ENCODE measurements around the gene SLC35G3. TPM values are rescaled to one million over a fixed set of nuclear protein-coding genes. Genes with fewer than 3 reads are reported as not detected.
"Not testable (repeated sequence)": the region's sequence is repeated elsewhere in the genome, so short reads cannot be mapped to it uniquely, and the experiment has no call there.

The SLC35G3 gene
- total RNA-seq, 1 donor from 2014 or later, result not detected

DNA sequence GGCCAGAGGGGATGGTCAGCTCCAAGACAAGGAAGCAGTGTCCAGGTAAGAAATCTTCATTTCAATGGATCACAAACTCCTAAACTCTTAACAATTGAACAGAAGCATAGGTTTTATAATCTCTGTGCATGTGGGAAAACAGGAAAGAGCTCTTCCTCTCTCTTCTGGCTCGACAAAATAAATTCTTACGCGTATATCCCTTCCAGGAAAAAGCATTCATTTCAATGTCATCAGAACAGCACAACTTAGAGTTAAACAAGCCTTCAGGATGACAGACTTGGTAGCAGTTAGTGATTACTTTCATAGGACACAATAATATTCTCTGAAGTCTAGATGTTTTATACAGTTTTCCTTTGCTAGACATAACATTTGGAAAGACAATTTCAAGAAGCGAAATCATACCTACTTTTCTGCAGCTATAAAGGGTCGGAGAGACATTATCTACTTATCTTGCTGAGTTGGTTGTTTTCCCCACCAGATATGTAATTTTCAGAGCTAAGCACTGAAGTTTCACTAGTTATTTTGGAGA lies 19.3 kb upstream of the SLC35G3 start:
- no peaks in the 10 kb centered on the region for H3K9me3 Mint-ChIP-seq (ENCODE audit: unreplicated experiment)
- no peaks in the 10 kb centered on the region for H3K36me3 Mint-ChIP-seq (ENCODE audit: low read depth, unreplicated experiment)
- H3K27ac Mint-ChIP-seq (ENCODE audit: unreplicated experiment), result no peak overlapping the region
- TF ChIP-seq, protein P1, sequence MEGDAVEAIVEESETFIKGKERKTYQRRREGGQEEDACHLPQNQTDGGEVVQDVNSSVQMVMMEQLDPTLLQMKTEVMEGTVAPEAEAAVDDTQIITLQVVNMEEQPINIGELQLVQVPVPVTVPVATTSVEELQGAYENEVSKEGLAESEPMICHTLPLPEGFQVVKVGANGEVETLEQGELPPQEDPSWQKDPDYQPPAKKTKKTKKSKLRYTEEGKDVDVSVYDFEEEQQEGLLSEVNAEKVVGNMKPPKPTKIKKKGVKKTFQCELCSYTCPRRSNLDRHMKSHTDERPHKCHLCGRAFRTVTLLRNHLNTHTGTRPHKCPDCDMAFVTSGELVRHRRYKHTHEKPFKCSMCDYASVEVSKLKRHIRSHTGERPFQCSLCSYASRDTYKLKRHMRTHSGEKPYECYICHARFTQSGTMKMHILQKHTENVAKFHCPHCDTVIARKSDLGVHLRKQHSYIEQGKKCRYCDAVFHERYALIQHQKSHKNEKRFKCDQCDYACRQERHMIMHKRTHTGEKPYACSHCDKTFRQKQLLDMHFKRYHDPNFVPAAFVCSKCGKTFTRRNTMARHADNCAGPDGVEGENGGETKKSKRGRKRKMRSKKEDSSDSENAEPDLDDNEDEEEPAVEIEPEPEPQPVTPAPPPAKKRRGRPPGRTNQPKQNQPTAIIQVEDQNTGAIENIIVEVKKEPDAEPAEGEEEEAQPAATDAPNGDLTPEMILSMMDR (IDR thresholded peaks at IDR 0.05; ENCODE audit: unreplicated experiment), result no peak
- H3K4me1 Mint-ChIP-seq (ENCODE audit: unreplicated experiment), result peaks cover 28% of the 10 kb centered on the region
- DNase-seq (ENCODE audit: low spot score), result no peak
- no peaks in the 10 kb centered on the region for H3K27me3 Mint-ChIP-seq (ENCODE audit: unreplicated experiment)
- H3K4me3 Mint-ChIP-seq (ENCODE audit: unreplicated experiment), result no peak overlapping the region

DNA sequence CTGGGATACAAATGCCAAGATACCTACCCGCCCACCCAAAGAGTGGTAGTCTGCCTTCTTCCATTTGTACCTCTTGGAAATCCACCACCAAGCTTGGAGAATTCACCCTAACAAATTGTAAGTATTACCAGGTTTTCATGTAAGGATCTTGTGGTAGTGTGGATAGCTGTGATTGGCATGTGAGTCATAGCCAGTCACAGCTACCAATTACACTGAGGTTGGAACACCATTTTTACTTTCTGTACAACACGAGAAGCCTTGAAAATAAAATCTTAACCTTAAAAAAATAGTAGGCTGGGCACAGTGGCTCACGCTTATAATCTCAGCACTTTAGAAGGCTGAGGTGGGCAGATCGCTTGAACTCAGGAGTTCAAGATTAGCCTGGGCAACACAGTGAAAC lies 18.5 kb upstream of the SLC35G3 start:
- H3K27me3 Mint-ChIP-seq (ENCODE audit: unreplicated experiment), result no peaks in the 10 kb centered on the region

DNA sequence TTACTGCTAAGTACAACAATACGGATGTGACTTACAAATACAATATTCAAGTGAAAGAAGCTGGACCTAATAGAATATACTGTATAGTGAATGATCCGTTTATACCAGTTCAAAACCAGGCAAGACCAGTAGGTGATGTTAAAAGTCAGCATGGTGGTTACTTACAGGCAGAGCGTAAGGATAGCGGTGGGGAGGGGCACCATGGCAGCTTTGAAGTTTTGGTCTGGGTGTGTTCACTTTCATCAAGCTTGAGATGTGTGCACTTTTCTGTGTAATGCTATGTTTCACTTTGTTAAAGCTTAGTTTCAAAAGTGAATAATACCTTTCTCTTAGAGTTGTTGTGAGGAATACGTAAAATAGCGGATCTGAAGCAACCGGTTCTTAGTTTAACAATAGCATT lies 16.5 kb upstream of the SLC35G3 start:
- Mint-ChIP-seq H3K36me3 (ENCODE audit: low read depth, unreplicated experiment) (no peaks in the 10 kb centered on the region), H3K27ac (ENCODE audit: unreplicated experiment) (no peak overlapping the region), H3K4me1 (ENCODE audit: unreplicated experiment) (peaks cover 21% of the 10 kb centered on the region), H3K4me3 (ENCODE audit: unreplicated experiment) (no peak overlapping the region), H3K27me3 (ENCODE audit: unreplicated experiment) (no peaks in the 10 kb centered on the region), H3K9me3 (ENCODE audit: unreplicated experiment) (no peaks in the 10 kb centered on the region)
- no peak for DNase-seq (ENCODE audit: low spot score)
- TF ChIP-seq, protein P1 (IDR thresholded peaks at IDR 0.05; ENCODE audit: unreplicated experiment), result no peak

More for the DNA sequence above, 18.5 kb upstream of the SLC35G3 start:
- no peaks in the 10 kb centered on the region for H3K36me3 Mint-ChIP-seq (ENCODE audit: low read depth, unreplicated experiment)
- no peak overlapping the region for H3K4me3 Mint-ChIP-seq (ENCODE audit: unreplicated experiment)
- TF ChIP-seq, protein P1 (IDR thresholded peaks at IDR 0.05; ENCODE audit: unreplicated experiment), result no peak
- no peaks in the 10 kb centered on the region for H3K9me3 Mint-ChIP-seq (ENCODE audit: unreplicated experiment)
- DNase-seq (ENCODE audit: low spot score), result no peak
- H3K27ac Mint-ChIP-seq (ENCODE audit: unreplicated experiment), result no peak overlapping the region
- H3K4me1 Mint-ChIP-seq (ENCODE audit: unreplicated experiment), result peaks cover 27% of the 10 kb centered on the region

DNA sequence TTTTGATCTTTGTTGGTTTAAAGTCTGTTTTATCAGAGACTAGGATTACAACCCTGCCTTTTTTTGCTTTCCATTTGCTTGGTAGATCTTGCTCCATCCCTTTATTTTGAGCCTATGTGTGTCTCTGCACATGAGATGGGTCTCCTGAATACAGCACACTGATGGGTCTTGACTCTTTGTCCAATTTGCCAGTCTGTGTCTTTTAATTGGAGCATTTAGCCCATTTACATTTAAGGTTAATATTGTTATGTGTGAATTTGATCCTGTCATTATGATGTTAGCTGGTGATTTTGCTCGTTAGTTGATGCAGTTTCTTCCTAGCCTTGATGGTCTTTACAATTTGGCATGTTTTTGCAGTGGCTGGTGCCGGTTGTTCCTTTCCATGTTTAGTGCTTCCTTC lies 8.4 kb upstream of the SLC35G3 start:
- H3K27ac Mint-ChIP-seq (ENCODE audit: unreplicated experiment); H3K9me3 Mint-ChIP-seq (ENCODE audit: unreplicated experiment); H3K4me3 Mint-ChIP-seq (ENCODE audit: unreplicated experiment); DNase-seq (ENCODE audit: low spot score); H3K27me3 Mint-ChIP-seq (ENCODE audit: unreplicated experiment); H3K4me1 Mint-ChIP-seq (ENCODE audit: unreplicated experiment); H3K36me3 Mint-ChIP-seq (ENCODE audit: low read depth, unreplicated experiment): not testable (repeated sequence)

DNA sequence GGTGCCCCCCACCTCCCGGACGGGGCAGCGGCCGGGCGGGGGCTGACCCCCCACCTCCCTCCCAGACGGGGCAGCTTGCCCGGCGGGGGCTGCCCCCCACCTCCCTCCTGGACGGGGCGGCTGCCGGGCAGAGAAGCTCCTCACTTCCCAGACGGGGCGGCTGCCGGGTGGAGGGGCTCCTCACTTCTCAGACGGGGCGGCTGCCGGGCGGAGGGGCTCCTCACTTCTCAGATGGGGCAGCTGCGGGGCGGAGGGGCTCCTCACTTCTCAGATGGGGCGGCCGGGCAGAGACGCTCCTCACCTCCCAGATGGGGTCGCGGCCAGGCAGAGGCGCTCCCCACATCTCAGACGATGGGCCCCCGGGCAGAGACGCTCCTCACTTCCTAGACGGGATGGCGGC lies 869 bp upstream of the SLC35G3 start:
- DNase-seq (ENCODE audit: low spot score); H3K36me3 Mint-ChIP-seq (ENCODE audit: low read depth, unreplicated experiment); H3K4me3 Mint-ChIP-seq (ENCODE audit: unreplicated experiment); H3K27ac Mint-ChIP-seq (ENCODE audit: unreplicated experiment); H3K27me3 Mint-ChIP-seq (ENCODE audit: unreplicated experiment); H3K4me1 Mint-ChIP-seq (ENCODE audit: unreplicated experiment): not testable (repeated sequence)
- H3K9me3 Mint-ChIP-seq (ENCODE audit: unreplicated experiment), result peaks cover 16% of the 10 kb centered on the region

DNA sequence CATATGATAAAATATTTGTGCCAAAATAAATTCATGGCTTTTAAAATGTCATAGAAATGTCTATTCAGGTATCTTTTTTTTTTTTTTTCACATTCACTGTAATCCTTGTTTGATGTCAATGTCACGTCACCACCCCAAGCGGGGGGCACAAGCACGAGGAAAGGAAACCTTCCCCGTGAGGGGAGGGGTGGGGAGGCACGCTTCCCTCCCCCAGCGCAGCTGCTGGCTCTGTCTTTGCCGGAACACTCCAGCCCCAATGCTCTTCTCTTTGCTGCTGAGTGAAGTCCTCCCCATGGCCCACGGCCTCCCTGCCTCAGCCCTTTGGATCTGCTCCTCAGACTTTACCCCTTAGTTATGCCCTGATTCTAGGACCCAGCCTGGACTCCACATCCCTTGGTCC lies 1.5 kb downstream of the SLC35G3 start:
- Mint-ChIP-seq H3K4me1 (ENCODE audit: unreplicated experiment) (no peaks in the 10 kb centered on the region), H3K4me3 (ENCODE audit: unreplicated experiment) (no peak overlapping the region), H3K27me3 (ENCODE audit: unreplicated experiment) (peaks cover 2% of the 10 kb centered on the region), H3K9me3 (ENCODE audit: unreplicated experiment) (peaks cover 13% of the 10 kb centered on the region), H3K27ac (ENCODE audit: unreplicated experiment) (no peak overlapping the region), H3K36me3 (ENCODE audit: low read depth, unreplicated experiment) (peaks cover 6% of the 10 kb centered on the region)
- no peak for DNase-seq (ENCODE audit: low spot score)
- TF ChIP-seq, protein P1 (IDR thresholded peaks at IDR 0.05; ENCODE audit: unreplicated experiment), result no peak
